Nucleus accumbens (tissue), 56 donors: ENCODE data around the gene SHOX.

ENCODE experiments used
- DNase-seq, 56 donors: peaks; one replicate each; lab custom pipeline; 2025; lab: John Stamatoyannopoulos, UW

The SHOX gene

DNA sequence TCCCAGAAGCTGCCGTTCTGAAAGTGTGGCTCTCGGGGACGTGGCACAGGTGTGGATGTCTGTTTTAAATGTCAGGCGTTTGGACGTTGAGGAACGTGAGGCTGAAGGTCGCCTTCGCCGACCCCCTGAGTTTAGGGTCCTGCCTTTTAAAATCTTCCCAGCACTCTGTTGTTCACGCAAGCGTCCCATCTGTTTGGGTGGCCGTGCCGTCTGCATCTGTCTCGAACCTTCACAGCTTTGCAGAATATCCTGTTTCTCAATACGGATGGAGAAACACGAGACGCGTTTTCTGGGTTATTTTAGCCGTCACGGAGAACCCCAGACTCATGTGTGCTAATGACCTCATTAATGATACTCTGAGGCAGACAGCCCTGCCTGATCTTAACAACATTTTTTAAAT is 31.5 kb downstream of the SHOX start:
- no peak for DNase-seq

DNA sequence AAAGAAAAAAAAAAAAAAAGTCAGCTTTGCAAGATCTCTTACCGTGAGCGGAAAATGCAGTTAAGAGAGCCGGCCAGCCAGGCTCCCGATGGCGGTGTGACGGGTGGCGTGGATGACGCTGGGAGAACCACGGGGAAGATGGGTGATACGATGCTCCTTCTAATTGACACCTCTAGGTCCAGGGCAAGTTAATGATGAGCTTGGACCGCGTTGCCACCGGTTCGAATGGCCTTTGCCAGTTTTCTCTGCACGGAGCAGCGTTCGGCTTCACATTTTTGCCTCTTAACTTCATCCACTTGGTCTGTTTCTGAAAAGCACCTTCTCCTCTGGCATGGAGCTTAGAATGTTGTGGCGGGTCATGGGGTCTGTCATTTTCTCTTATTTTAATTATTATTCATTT is 33.2 kb downstream of the SHOX start:
- no peak for DNase-seq

DNA sequence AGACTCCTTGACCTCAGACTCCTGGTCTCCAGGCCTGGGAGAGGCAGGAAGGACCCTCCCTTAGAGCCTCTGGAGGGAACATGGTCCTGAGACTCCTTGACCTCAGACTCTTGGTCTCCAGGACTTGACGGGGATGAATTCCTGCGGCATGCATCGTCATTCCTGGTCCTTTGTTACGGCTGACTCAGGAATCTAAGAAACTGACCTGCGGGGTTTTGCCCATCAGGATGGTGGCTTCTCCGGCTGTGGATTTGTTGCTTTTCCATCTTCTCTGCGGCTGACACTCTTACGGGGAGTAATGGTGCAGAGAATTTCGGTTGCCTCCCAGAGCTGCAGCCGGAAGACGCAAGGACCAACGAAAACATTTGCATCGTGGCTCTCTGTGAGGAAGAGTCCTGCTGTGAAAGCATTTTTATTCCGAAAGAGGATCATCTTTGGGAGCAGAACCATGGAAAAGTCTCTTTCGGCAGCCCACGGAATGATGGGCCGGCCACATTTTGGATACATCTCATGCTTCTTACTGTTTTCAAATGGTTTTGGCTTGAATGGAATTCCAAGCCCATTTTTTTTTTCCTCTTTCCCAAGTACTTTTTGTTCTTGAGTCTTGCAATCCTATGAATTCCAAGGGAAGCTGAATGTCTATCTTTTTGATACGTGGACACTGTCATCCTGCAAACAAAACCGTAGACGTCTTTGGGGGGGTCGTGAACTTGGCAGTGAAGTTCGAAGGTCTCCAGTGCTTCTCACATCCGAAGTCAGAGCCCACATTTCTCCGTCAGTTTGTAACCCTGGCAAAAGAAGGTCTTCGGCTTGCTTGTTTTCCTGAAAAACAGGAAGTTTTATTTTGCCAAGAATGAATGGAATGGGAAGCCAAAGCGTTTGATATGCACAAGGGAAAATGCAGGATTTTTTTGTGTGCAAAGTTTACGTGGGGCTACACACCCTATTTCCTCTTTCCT is 36.5 kb downstream of the SHOX start:
- no peak for DNase-seq

DNA sequence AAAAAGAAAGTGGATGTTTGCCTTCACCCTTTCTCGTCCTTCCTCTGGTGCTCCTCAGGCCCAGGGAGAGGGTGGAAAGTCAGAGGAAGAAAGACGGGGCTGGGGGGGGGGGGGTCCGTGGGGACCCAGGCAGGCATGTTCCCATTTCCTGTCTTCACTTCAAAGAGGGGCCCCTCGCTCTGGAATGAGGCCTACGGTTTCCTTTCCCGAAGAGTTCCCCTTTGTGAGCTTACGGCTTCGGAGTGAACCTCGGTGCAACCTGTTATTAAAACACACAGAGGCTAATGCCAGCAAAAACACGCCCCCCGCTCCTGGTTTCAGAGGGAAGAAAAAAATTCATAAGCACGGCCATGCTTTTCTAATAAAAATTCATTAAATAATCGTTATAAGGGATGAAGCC is 40.1 kb downstream of the SHOX start:
- no peak for DNase-seq

DNA sequence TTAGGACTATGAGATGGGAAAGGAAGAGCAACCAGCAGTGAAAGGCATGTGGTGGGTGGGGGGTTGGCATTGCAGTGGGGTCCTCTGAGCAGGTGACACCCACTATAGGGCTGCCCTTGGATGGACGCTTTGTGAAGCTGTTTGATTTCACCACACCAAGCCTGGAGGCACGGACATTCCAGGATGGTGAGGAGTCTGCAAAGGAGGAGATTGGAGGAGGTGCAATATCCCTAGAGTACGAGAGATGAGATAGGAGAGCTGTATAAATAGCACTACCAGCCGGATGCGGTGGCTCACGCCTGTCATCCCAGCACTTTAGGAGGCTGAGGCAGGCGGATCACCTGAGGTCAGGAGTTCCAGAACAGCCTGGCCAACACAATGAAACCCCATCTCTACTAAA is 42.3 kb downstream of the SHOX start:
- no peak for DNase-seq

DNA sequence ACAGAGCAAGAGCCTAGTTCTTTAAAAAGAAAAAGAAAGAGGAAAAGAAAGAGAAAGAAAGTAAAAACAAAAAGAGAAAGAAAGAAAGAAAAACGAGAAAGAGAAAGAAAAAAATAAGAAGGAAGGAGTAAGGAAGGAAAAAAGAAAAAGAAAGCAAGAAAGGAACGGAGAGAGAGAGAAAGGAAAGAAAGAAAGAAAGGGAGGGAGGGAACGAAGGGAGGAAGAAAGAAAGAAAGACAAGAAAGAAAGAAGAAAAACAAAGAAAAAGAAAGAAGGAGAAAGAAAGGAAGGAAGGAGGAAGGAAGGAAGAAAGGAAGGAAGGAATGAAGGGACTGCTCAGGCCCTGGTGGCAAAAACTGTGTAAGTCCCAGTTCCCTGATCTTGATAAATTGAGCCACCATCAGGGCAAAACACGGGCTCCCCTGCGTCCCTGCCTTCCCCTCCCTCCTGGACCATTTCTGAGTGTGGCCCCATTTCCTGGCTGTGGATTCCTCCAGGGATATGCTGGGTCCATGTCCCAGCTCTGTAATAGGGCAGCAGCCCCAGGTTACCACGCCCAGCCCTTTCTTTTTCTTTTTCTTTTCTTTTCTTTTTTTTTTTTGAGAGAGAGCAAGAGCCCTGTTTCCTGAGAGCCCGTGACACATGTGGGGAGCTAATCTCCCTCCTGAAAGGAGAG is 44.8 kb downstream of the SHOX start:
- DNase-seq: no peak

DNA sequence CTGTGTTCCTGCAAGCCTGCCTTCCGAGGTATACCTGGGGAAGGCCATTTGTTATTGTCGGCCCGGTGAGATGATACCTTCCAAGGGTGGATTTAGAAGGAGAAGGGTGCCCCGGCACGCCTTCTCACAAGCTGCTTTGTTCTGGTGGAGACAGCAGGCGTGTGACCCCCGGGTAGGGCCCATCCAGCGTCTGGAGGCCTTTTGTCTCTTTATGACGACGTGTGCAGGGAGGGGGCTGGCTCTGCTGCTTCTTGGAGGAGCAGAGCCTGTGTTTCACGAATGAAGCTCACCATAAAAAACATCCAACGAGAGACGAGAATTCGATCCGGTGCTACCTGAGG is 45.3 kb downstream of the SHOX start:
- no peak for DNase-seq

DNA sequence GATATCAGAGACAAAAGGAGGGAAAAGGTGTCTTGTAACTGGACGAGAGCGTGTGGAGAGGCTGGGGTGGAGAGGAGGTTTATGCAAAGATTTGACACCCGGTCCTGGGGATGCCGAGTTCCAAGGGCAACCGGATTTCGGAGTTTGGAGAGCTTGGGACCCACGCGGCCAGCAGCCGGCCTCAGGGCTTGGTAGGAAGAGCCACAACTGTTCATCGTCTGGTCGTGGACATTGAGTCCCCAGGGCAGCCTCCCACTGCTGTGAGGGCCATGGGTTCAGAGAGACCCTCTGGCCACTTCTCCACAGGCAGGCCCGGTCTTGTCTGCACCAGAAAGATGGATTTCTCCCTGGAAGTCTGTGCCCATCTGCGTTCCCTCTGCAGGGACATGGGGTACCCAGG is 46.8 kb downstream of the SHOX start:
- no peak for DNase-seq

DNA sequence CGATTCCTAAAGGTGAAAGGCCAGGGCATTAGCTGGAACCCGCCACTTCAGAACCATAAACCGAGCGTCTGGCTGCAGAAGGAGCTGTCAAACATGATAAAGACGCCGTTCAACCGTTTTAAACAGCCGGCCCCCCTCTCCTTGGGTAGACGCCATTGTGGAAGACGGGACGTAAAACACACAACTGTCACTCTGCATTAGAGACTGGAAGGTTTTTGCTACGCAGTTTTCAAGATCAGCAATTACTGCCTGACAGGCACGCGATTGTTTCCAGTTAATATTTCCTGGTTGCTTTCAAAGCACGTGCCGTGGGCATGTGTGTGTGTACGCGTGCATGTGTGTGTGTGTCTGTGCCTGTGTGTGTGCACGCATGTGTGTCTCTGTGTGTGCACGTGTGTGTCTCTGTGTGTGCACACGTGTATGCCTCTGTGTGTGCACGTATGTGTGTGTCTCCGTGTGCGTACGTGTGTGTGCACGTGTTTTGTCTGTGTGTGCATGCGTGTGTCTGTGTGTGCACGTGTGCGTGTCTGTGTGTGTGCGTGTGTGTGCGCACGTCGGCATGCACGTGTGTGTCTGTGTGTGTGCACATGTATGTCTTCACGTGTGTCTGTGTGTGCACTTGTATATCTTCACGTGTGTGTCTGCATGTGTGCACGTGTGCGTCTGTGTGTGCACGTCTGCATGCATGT is 48.8 kb downstream of the SHOX start:
- DNase-seq: no peak

DNA sequence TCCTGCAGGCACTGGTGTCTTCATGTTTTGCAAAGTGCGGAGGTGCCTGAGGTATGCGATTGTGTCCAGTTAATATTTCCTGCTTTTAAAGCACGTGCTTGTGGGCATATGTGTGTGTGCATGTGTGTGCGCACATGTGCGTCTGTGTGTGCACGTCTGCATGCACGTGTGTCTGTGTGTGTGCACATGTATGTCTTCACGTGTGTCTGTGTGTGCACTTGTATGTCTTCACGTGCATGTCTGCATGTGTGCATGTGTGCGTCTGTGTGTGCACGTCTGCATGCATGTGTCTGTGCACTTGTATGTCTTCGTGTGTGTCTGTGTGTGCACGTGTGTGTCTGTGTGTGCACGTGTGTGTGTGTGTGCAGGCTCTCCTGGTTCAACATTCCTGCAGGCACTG is 49.5 kb downstream of the SHOX start:
- DNase-seq: no peak

DNA sequence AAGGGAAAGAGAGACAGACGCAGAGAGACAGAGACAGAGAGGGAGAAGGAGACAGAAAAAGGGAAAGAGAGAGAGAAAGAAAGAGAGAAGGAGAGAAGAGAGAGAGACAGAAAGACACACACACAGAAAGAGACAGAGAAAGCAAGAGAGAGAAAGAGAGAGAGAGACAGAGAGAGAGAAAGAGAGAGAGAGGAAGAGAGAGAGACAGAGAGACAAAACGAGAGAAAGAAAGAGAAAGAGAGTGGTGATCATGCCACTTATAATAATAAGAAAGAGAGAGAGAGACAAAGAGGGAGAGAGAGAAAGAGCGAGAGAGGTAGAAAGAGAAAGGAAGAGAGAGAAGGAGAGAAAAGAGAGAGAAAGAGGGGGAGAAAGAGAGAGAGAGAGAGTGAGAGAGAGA is 51.4 kb downstream of the SHOX start:
- no peak for DNase-seq

DNA sequence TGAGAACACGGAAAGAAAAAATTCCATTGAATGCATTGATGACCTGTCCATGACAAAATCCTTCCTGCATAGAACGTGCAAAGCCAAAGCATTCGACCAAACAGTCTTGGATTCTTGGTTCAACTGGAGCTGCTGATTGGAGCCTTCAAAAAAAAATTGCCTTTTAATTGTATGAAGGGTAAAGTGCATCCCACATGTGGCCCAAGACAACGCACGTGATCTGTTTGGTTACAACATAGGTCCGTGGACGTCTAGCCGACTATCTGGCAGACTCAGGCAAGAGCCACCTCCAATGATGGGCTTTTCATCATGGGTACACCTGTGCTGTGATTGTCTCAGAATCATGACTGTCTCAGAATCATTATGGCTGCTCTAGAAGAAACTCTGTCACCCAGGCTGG is 52.3 kb downstream of the SHOX start:
- DNase-seq: no peak

DNA sequence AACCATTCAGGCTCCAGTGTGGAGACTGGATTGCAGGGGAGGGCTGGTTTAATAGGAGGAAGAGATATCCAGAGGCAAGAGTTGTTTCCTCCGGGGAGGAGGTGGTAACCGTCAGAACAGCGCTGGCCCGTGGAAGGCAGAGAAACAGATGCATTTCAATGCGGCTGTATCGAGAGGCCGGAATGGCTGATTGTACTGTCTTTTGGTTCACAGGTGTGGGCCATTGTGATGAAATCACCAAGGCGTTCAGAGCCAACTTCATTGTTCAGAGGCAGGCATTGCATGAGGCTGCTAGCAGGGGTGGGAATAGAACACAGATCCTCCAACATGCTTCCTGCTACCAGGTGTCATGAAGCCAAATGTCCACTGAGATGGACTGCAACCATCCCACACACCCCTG is 53.0 kb downstream of the SHOX start:
- no peak for DNase-seq

DNA sequence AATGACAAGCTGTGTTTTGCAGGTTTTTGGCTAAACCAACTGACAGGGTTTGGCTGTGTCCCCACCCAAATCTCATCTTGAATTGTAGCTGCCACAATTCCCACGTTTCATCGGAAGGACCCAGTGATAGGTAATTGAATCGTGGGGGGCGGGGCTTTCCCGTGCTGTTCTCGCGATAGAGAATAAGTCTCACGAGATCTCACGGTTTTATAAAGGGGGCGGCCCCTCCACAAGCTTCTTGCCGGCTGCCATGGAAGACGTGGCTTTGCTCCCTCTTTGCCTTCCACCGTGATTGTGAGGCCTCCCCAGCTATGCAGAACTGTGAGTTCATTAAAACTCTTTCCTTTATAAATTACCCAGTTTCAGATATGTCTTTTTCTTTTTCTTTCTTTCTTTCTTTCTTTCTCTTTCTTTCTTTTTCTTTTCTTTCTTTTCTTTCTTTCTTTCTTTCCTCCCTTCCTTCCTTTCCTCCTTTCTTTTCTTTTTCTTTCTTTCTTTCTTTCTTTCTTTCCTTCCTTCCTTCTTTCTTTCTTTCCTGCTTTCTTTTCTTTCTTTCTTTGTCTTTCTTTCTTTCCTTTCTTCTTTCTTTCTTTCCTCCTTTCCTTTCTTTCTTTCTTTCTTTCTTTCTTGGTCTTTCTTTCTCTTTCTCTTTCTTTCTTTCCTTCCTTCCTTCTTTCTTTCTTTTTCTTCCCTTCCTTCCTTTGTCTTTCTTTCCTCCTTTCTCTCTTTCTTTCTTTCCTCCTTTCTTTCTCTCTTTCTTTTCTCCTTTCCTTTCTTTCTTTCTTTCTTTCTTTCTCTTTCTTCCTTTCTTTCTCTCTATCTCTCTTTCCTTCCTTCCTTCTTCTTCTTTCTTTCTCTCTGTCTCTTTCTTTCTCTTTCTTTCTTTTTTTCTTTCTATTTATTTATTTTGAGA is 54.8 kb downstream of the SHOX start:
- no peak for DNase-seq

DNA sequence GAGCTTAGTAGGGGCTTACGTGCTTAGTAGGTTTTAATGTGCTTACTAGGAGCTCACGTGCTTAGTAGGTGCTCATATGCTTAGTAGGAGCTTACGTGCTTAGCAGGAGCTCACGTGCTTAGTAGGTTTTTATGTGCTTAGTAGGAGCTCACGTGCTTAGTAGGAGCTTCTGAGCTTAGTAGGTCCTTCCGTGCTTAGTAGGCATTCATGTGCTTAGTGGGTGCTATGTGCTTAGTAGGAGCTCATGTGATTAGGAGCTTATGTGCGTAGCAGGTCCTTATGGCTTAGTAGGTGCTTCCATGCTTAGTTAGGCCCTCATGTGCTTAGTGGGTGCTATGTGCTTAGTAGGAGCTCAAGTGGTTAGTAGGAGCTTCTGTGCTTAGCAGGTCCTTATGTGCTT is 59.4 kb downstream of the SHOX start:
- DNase-seq: no peak

DNA sequence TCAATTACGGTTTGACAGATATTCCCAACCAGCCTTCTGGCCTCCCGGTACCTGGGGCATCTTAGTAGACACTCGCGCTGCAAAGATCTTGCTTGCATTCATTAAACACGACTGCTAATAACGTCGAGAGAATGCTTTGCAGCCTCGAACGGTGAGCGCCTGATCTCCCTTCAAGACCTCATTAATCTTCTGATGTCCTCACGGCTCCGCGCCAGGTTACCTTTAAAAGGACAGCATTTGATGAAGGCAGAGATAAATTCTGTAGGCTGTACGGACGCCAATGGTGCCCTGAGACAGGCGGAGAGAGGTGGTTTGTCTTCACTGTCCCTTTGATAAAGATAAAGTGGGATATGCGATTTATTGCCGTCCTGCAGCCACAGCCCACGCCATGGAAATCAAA is 64.2 kb downstream of the SHOX start:
- DNase-seq: no peak

DNA sequence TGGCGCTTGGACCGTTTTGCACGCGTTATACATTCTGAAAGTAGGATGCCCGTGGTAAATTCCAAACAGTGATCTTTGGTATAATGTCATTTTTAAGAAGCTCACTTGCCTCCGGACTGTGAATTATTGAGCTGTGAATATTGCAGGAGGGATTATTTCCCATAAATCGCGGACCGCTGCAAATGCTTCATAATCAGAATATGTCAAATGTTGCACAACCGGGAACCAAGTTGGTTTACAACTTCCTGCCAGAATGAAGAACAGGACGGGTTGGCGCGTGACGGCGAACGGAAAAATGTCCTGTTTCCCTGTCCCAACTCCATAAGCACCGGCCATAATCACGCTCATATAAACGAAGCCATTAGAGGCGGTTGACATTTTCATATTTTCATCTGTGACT is 67.6 kb downstream of the SHOX start:
- no peak for DNase-seq

DNA sequence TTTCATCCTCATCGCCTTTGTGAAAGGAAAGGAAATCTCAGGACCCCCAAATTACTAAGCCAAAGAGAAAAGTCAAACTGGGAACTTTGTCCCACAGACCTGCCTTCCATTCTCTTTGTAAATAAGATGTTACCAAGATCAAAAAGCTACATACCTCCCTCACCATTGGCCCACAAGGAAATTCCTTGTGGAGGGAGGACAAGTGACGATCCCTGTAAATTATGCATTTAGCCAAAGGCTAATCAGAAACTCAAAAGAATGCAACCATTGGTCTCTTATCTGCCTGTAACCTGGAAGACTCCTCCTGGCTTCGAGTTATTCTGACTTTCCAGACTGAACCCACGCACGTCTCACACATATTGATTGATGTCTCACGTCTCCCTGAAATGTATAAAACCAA is 70.3 kb downstream of the SHOX start:
- DNase-seq: no peak

DNA sequence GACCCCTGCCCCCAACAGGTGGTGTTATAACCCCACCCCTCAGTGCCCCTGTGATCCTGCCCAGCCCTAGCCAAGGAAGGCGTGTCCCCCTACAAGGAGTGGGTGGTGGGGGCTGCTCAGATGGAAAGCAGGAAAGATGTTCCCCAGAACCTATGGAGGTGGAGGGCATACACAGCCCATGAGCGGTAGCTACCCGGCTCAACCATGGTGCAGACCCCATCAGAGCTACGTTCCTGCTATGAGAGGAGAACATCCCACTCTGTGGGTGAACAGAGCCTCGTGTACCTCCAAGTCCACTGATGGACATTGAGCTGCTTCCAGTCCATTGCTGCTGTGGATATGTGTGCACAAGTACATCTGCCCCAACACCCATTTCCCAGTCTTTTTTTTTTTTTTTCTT is 71.1 kb downstream of the SHOX start:
- no peak for DNase-seq

DNA sequence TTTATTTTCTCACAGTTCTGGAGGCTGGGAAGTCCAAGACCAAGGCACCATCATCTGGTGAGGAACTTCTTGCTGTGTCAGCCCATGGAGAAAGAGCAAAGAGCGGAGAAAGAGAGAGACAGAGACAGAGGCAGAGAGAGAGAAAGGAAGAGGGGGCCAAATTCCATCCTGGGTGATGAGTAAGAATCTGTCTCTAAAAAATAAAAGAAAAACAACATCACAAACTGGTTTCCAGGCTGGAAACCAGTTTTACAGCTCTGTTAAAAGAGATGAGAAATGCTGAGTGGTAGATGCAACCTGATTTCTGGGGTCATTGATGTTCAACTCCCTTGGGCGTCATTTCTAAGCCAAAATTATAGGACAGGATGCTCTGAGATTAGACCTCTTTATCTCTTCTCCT is 72.9 kb downstream of the SHOX start:
- no peak for DNase-seq

DNA sequence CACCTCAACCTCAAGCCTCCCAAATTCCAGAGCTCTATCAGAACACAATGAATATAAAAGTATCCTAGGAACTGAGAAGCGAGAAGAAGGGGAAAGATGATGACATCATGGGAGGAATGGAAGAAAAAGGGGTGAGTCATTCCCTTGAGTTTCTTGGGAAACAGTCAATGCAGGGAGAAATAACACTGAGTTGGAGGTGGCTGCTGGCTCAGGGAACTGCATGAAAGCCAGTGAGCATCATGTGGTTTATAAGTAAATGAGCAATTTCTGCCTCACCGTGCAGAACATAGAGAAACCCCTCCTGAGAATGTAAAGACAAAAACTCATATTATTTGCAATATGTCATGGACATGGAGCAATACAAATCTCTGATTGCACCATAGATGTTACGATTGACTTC is 73.3 kb downstream of the SHOX start:
- no peak for DNase-seq
